ENCODE measurements around the gene SMAD6.
"Not testable (repeated sequence)": the region's sequence is repeated elsewhere in the genome, so short reads cannot be mapped to it uniquely, and the experiment has no call there.

SMAD6 gene

DNA sequence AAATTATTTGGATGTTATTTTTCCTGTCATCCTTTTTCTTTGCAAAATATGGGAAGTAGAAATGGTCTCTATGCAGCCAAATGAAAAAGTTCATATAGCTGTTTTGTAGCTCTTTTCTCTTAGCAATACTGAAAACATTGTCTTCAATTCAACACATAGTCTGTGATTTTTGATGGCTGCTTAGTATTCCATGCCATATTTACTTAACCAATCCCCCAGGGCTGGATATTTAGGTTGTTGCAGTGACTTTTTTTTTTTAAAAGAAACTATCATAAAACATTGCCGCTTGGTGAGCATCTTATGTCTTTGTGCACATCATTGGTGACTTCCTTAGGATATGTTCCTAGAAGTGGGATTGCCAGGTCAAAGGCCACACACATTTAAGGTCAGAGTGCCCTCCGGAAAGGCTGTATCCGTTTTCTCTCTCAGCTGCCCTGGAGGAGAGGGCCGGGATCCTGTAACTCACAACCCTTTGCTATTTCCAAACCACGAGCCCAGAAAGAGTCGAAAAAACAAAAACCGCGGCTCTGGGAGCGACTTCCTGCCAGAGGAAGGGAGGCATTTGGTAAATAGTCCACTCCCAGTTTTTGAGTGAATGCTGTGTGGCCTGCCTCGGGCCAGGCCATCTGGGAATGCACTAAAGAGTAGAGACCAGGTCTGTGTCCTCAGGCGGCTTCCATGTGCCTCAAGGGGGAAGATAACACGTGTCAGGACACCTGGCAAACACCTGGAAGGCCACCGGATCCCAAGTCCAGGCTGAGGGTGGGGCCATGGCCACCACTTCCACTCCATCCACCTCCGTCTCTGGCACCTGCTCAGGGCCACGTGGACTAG, 41.9 kb downstream of the SMAD6 start:
- DNase-seq, result no peak

DNA sequence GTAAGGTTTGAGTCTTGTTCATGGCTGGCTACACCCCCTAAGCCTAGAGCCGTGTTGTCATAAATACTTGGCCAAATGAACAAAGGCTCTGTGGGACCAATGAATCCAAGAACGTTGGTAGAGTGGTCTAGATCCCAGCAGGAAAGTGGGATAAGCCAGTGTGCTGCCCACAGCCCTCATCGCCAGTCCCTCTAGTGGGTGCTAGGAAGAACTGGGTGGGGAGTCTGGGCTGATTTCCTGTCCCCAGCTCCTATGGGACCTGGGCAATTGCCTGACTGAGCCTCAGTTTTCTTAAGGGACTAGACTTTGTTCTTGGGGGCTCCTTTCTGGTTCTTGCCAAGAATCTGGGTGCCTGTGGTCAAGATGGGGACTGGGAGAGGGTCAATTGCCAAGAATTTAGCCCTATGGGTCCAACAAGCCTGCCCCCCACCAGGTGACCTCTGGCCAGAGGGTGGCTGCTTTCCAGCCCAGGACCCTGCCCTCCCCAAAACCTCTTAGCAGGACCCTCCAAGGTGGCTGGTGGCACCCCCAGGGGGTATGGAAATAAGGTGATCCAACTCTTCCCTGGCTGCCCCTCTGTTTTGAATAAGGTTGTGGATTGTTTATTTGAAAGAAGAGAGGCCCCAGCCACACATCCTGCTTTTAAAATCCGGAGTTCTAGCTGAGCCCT, 42.7 kb downstream of the SMAD6 start:
- DNase-seq, result no peak

DNA sequence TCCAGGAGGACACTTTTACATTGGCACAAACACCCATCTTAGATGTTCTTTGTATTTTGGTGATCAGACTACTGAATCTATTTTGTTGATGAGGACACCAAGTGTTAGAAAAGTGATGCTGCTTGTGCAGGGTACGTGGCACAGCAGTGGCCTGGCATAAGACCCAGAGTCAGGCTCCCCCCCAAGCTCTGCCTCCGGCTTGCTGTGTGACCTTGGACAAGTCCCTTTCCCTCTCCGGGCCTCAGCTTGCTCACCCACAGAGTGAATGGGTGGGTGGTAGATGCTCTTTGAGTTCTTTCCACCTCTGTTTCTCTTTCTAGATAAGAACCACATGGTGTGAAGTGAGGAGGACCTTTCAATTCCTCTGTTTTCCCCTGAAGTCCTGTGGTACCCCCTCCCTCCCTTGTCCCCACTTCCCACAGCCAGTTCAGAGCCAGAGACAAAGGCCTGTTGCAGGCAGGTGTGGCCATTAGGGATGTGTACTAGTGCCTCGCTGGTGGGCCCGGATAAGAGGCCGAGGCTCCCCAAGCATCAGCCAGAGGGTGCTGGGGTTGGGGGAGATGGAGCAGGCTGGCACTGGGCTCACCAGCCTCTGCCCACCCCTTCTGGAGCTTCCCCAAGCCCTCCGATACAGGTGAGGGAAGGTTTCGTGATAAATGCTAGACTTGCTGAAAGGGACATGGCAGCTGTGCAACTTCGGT, 43.6 kb downstream of the SMAD6 start:
- DNase-seq, result no peak

DNA sequence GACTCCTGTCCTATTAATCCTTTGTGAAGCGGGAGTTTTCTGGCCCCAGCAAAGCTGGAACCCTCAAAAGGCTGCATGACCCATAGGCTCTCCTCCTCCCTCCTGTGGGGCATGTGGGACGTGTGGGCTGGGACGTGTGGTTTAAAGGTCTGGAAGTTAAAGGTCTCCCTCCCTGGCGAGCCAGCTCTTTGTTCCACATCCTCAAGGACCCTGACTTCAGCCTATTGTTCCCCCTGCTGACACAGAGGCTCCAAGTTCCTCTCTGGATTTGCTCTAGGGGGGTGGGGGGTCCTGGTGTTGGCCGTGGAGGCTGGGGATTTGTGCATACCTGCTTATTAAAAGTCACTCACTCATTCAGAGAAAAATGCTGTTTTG, 44.2 kb downstream of the SMAD6 start:
- DNase-seq, result no peak

DNA sequence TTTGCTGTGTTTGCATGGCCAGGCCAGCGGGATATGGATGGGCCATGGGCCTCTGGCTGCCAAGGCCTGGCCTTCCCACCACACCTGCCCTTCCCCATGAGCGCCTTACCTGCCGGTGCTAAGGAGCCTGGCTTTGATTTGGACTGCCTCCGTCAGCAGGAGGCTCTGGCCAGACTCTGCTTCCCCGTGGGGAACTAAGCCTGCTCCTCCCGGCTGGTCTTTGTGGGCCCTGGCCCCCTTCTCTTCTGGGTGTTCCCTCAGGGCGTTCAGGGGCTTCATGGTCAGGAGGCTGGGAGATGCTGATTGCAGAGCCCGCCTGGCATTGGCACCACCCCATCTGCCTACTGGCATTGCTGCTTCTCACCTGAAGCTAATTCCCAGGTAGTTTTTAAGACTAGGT, 45.2 kb downstream of the SMAD6 start:
- DNase-seq, result no peak

DNA sequence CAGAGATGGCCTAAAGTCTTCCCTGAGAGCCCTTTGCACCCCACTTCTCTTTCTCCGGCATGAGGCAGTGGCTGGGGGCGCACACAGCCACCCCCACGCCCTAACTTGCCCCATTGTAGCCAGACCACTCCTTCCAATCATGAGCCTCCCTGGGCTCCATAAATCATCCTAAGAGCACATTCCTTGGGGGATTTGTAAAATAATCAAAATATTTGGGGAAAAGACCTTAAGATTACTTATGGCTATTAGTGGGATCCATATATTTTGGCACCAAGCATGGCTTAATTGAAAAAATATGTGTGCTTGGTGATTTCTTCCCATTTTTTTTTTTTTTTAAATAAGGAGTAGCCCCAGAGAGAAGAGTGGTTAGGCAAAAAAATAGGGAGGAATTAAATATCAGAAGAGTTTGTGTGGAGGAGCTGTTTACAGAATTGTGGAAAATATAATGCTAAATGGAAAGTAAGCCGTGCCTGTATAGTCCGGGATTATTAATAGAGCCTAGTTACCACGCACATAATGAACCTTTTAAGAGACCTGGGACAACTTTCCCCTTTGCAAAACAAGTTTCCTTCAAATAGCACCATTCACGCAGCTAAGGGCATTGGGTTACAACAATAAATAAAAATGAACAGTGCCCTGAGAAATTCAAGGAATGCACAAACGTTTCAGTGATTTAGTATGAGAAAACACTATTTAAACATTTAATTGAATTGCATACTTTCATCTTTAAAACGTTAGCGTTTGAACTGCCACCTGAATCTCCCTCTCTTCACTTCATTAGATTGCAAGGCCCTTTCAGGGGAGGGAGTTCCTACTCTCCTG, 46.1 kb downstream of the SMAD6 start:
- no peak for DNase-seq

DNA sequence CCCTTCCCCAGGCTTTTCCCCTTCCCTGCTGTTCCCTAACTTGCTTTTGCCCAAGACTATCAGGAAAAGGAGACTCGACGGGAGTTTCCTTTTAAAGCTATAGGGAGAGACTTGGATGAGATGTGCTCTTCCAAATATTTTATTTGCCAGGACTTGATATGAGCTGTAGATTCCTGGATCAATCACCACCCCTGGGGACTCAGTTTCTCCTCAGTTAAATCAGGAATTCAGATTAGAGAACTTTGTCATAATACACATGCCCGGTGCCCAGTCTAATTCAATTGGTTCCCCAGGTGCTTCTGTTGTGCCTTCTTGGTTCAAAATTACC, 46.6 kb downstream of the SMAD6 start:
- no peak for DNase-seq

DNA sequence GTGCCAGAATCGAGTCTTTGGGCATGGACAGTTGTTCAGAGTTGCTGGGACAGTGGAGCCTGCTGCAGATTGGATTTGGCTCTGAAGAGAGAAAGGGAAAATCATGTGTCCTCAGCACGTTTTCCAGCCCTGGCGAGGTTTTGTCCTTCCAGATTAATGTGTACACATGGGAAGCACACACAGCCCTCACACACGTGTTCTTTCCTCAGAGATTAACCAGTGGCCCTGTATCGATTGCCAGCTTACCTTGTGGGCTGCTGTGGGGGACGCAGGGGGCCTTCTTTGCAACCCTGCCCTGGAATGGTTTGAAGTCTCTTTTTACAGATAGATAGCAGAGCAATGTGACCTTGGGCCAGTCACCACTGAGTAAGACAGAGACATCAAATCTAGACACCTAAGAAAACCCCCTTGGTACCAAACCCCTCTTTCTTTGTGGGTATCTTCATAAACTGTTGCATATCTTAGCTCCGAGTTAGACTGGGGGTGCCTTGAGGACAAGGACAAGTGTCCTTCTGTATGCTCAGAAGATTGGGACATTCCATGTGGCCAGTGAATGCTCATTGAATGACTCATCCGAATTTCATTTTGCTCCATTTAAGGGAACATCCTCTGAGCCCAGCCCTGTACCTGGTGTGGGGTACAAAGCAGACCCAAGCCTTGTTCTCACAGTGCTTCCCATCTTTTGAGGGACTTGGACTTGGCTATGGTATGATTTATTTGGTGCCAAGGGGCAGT, 48.0 kb downstream of the SMAD6 start:
- DNase-seq, result no peak

DNA sequence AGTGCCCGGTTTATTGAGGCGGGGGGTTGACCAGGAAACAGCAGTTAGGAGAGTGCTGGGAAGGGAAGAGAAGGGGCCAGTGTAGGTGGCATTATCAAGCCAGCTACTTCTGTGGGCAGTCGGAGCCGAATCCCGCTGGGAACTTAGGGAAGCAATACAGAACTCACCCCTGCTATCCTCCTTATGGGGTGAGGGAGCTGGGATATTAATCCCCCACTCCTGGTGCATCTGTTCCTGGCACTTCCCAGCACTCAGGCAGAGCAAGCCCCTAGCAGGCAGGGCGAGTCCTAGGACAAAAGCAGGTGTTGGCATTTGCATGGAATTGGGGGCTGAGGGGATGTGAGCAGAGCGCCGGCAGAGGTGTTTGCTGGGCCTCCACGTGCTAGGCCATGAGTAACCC, 48.6 kb downstream of the SMAD6 start:
- DNase-seq, result no peak

DNA sequence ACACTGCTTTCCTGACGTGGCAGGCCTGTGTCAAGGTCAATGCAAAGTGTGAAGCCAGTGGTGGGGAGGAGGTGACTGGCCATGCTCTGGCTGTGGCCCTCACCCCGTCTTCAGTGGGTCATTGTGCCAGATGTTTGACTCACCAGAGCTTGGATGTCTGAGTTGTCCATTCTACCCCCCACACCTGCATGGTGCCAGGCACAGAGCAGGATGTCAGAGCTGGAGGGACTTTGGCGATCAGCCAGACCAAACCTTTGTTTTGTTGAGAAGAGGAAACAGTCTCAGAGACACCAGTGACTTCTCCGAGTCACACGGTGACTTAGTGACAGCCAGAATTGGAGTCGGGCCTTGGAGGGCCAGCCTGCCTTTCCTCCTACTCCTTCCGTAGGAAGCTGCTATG, 49.5 kb downstream of the SMAD6 start:
- DNase-seq, result no peak

DNA sequence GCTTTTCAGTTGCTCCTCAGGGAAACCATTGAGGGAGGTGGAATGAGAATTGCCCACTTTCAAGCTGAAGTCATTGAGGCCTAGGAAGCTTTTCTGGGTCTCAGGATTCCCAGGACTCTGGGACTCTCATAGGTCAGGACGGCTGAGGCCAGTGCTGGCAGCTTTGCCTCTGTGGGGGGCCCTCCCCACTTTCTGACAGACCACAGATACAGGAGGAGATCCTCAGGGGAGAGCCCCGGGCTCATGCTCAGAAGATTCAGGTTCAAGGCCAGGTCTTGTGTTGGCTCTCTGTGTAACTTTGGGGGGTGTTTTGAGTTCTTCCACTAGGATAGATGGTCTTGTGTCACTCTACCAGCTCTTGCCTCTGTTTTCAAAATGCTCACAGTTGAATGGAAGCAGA, 50.0 kb downstream of the SMAD6 start:
- no peak for DNase-seq

DNA sequence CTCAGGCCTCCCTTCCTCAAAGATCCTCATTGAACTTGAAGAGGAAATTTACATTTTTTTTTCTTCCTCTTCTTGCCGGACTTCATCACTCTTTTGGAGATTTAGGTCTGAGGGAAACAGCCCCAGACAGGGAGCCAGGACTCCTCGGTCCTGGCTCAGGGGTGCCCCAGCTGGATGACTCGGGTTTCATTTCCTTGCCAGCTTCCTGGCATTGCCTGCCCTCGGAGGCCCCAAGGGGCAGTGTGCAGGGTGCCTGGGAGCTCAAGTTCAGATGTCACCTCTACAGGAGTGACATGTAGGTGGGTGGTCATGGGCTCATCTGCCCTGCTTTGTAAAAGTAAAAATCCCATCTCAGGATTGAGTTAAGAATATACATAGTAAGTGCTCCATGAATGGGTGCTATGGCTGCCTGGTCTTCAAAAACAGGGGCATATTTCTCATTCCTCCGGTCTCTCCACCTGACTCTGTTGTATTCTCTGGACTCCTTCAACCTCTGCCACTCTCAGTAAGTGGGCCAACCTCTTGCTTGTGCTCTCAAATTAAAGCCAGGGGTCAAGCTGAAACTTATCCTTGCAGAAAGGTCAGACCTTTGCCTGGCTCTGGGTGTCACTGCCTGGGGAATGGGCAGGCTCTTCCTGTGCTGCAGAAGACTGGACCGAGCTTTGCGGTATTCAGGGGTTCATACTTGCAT, 51.8 kb downstream of the SMAD6 start:
- DNase-seq, result no peak

DNA sequence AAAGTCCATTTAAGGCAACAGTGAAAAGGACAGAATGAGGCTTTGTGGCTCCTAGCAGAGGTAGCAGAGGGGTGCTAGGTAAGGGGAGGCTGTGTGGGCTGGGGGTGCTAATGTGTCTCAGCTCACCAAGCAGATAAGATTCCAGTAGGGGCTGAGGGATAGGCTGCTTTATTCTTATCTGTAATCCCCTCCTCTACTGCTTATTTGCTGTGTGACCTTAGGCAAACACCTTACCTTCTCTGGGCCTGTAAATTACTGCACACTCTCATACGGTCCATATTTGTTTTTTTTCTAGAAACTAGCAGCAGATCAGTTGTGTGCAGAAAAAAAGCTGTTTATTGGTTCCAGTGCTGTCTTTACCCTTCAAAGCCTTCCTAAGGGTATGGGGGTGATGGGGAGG, 52.8 kb downstream of the SMAD6 start:
- no peak for DNase-seq

DNA sequence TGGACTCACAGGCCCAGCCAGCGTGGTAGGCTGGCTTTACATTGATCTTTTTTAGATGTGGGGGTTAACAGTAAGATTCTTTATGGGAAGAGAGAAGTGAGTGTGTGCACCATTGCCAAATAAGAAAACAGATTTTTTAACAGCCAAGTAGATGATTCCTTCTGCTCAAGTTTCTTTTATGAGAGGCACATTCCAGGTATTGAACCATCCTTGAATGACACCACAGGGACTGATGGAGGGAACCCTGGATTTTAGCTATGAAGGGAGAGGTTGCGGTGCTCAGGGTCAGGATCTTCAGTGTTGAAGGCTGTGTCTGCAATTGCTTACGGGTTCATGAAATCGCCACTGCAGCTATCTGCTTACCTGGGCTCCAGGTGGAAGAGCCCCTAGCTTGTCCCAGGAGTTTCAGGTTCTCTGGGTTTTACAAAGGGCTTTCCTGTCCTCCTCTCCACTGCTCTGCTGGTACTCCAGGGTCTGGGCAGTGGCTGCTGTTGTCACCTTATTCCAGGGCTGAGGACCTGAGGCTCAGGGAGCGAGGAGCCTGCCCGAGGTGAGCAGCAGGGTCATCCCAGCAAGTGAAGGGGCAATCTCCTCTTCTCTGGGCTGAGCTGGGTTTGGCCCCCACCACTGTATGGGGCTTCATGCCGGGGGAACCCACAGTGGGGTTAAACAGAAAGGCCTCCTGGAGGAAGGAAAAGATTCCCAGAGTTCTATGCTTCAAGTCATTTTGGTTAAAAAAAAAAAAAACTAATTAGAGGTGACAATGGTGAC, 53.4 kb downstream of the SMAD6 start:
- no peak for DNase-seq

DNA sequence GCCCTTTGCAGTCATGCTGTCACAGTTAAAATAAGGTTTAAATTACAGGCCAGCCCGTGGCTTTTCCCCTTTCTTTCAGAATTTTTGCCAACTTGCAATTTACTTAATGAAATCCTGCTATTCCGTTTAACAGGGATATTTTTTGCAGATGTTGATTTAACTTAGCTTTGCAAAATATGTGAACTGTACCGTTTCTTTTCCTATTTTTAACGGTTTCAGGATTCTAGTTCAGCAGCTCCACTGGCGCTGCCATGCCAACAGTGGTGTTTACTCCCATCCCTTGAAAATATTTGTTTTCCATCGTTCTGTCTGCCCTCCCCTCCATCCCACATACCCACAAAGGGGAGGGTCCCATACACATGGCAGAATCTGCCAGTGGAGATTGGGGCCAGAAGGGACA, 54.3 kb downstream of the SMAD6 start:
- no peak for DNase-seq

DNA sequence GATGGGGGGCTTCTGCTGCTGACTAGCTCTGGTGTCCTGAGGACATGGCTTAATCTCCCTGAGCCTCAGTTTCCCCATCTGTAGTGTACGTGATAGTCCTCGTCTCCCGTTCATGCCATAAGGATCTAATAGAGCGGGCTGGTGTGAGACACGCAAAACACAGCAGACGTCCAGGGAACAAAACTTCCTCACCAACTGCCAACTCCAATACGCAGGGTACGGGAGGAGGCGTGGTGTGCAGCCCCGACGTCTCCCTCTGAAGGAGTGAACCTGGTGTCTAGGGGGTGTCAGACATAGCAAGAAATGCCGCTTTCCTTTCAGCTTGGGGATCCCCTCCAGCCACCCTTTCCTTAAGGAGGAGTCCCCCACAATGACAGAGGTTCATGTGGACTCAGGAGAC, 55.0 kb downstream of the SMAD6 start:
- DNase-seq, result no peak

DNA sequence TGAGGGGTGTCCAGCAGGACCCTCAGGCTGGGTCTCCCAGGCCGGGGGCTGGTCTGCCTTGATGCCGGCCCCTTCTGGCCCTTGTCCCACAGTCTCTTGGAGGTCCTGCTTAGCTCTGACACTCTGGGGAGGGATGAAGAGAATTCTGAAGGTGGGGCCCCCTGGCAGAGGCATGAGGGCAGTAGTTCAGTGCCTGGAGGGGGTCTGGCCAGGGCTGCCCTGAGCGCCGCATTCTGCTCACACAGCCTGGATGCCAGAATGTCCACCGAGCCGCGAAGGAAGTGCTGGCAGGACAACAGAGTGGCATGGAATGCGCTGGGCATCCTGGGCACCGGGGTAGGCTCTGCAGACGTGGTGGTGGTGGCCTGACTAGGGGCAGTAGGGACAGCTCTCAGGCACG, 55.5 kb downstream of the SMAD6 start:
- no peak for DNase-seq

DNA sequence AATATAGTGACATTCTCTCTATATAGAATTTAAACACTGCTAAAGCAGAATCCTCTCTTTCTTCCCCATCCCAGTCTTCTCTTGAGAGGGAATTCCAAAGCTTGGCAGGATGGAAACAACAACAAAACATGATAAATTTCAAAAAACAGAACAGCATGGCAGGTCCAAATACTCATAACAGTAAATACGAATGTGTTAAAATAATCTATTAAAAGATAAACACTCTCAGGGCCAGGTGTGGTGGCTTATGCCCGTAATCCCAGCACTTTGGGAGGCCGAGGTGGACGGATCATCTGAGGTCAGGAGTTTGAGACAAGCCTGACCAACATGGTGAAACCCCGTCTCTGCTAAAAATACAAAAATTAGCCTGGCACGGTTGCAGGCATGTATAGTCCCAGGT, 56.2 kb downstream of the SMAD6 start:
- DNase-seq, result not testable (repeated sequence)

DNA sequence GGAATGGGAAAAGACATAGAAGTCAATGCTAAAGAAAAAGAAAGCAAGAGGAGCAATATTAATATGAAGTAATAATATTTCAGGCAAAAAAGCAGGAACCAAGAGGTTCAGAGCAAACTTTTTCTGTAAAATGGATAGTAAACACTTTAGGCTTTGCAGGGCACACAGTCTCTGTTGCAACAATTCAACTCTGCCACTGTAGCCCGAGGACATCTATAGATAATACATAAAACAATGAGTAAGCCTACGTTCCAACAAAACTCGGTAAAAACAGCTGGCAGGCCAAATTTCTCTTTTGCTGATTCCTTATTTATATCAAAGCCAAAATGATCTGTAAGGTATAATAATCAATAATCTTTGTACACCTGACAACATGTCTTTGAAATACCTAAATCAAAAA, 56.8 kb downstream of the SMAD6 start:
- DNase-seq, result no peak

DNA sequence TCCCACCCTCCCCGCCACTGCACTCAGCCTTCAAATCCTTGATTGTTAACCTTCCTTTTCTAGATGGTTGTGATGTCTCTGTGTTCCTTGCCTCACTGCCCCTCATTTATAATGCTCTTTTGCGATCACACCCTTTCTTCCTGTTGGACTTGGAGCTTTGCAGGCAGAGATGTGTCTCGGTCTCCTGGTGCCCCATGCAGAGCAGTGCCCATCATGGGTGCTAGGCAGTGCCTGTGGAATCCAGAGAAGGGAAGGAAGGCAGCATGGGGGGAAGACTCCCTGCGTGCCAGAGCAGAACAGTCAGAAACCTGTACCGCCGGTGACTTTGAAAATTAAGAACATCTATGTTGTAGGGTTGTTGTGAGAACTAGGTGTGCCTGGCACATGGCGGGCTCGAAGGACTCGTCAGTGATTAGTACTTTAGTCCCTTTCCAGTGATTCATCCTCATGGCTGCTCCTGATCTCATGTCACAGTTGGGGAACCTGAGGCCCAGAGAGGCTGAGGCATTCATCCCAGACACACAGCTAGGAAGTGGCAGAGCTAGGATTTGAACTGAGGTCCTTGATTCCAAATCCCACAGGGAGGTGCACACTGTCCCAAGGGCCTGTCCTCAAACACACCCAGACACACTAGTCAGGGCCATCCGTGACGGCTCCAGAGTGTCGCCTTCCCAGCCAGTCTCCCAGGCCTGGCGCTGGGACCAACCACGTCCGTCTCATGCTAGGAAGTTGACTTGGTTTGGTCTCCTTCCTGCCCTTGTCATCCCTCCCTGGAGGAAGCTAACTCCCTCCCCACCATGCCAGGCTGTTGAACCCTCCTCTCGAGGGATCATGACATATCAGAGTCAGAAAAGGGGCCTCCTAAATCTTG, 58.3 kb downstream of the SMAD6 start:
- DNase-seq, result no peak
